Measurements from ENCODE around the gene TSPOAP1. TPM values are rescaled to one million over a fixed set of nuclear protein-coding genes. Genes with fewer than 3 reads are reported as not detected.

The TSPOAP1 gene
- total RNA-seq, 2 donors from 2014 or later, result 31.3 to 36.8 TPM

DNA sequence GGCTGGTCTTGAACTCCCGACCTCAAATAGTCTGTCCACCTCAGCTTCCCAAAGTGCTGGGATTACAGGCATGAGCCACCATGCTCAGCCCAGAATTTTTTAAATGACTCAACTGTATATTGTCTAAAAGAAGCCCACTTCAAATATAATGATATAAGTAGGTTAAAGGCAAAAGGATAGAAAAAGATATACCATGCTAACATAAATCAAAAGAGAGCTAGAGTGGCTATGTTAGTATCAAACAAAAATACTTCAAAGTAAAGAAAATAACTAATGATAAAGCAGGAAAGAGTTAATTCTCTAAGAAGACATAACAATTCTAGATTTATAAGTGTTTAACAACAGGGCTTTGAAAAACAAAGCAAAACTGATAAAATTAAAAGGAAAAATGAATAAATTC is 34.6 kb downstream of the TSPOAP1 start:
- no peaks in the 10 kb centered on the region for H3K9me3 ChIP-seq (ENCODE audit: control insufficient read depth, low read length)
- H3K27me3 ChIP-seq (ENCODE audit: control insufficient read depth, insufficient read depth, low read length, poor library complexity, severe bottlenecking), result no peaks in the 10 kb centered on the region
- Mint-ChIP-seq H3K4me1 (no peaks in the 10 kb centered on the region), H3K9me3 (no peaks in the 10 kb centered on the region), H3K4me3 (no peak overlapping the region), H3K27ac (no peak overlapping the region), H3K36me3 (ENCODE audit: low read depth) (no peaks in the 10 kb centered on the region), H3K27me3 (ENCODE audit: insufficient read depth) (peaks cover 9% of the 10 kb centered on the region)
- H3K9ac ChIP-seq (ENCODE audit: extremely low read depth, low read length, poor library complexity, severe bottlenecking), result no peak overlapping the region
- no peak overlapping the region for H3K27ac ChIP-seq (ENCODE audit: low read depth, low read length)
- WGBS, 2 experiments (ENCODE audit: insufficient coverage in 1 of 2, insufficient read length in 1 of 2), result 92 to 100% methylated on average over 1 of the region's 1 CpG
- H3K4me3 ChIP-seq (ENCODE audit: low read length), result no peak overlapping the region
- TF ChIP-seq, protein P1, sequence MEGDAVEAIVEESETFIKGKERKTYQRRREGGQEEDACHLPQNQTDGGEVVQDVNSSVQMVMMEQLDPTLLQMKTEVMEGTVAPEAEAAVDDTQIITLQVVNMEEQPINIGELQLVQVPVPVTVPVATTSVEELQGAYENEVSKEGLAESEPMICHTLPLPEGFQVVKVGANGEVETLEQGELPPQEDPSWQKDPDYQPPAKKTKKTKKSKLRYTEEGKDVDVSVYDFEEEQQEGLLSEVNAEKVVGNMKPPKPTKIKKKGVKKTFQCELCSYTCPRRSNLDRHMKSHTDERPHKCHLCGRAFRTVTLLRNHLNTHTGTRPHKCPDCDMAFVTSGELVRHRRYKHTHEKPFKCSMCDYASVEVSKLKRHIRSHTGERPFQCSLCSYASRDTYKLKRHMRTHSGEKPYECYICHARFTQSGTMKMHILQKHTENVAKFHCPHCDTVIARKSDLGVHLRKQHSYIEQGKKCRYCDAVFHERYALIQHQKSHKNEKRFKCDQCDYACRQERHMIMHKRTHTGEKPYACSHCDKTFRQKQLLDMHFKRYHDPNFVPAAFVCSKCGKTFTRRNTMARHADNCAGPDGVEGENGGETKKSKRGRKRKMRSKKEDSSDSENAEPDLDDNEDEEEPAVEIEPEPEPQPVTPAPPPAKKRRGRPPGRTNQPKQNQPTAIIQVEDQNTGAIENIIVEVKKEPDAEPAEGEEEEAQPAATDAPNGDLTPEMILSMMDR (conservative IDR thresholded peaks at IDR 0.05), result no peak
- H3K4me1 ChIP-seq (ENCODE audit: control insufficient read depth, insufficient read depth, low read length), result no peaks in the 10 kb centered on the region
- no peaks in the 10 kb centered on the region for H3K36me3 ChIP-seq (ENCODE audit: control insufficient read depth, insufficient read depth, low read length)
- peak; percentile 20 for DNase-seq

DNA sequence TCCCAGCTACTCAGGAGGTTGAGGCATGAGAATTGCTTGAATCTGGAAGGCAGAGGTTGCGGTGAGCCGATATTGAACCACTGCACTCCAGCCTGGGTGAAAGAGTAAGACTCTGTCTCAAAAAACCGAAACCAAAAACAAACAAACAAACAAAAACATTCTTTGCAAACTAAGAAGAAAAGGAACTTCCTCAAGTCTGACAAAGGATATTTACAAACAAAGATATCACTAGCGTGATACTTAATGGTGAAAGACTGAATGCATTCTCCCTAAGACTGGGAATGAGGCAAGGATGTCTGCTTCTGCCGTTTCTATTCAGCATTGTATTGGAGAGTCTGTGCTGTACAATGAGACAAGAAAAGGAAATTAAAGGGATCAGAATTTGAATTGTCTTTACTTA is 37.3 kb downstream of the TSPOAP1 start:
- H3K4me3 Mint-ChIP-seq, result no peak overlapping the region
- H3K9me3 Mint-ChIP-seq, result no peaks in the 10 kb centered on the region
- no peaks in the 10 kb centered on the region for H3K4me1 Mint-ChIP-seq
- peak; percentile 24 for DNase-seq
- H3K27me3 ChIP-seq (ENCODE audit: control insufficient read depth, insufficient read depth, low read length, poor library complexity, severe bottlenecking), result no peaks in the 10 kb centered on the region
- no peak overlapping the region for H3K4me3 ChIP-seq (ENCODE audit: low read length)
- H3K4me1 ChIP-seq (ENCODE audit: control insufficient read depth, insufficient read depth, low read length), result no peaks in the 10 kb centered on the region
- peaks cover 9% of the 10 kb centered on the region for H3K27me3 Mint-ChIP-seq (ENCODE audit: insufficient read depth)
- H3K36me3 ChIP-seq (ENCODE audit: control insufficient read depth, insufficient read depth, low read length), result no peaks in the 10 kb centered on the region
- H3K9me3 ChIP-seq (ENCODE audit: control insufficient read depth, low read length), result no peaks in the 10 kb centered on the region
- TF ChIP-seq, protein P1 (conservative IDR thresholded peaks at IDR 0.05), result no peak
- H3K27ac ChIP-seq (ENCODE audit: low read depth, low read length), result no peak overlapping the region
- WGBS, 2 experiments (ENCODE audit: insufficient coverage in 1 of 2, insufficient read length in 1 of 2), result 86 to 92% methylated on average over 4 to 5 of the region's 5 CpGs
- no peak overlapping the region for H3K9ac ChIP-seq (ENCODE audit: extremely low read depth, low read length, poor library complexity, severe bottlenecking)
- no peaks in the 10 kb centered on the region for H3K36me3 Mint-ChIP-seq (ENCODE audit: low read depth)
- no peak overlapping the region for H3K27ac Mint-ChIP-seq

DNA sequence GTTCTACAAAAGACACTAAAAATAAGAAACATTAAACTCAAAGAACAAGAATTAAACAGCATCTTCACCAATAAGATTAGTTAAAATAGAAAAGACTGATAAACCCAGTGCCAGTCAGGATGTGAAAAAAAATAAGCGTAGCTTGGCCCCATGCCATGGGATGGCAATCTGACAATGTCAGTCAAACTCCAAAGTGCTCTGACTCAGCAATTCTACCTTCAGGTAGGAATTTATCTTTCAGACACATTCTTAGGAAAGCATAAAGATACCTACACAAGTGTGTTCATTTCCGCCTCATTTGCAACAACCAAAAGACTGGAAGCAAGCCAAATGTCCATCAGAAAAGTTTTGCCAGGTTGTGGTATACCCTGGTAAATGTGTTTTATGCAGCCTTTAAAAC is 38.7 kb downstream of the TSPOAP1 start:
- Mint-ChIP-seq H3K36me3 (ENCODE audit: low read depth) (no peaks in the 10 kb centered on the region), H3K27ac (peak overlapping the region; percentile 56), H3K27me3 (ENCODE audit: insufficient read depth) (peaks cover 9% of the 10 kb centered on the region), H3K9me3 (no peaks in the 10 kb centered on the region), H3K4me3 (no peak overlapping the region), H3K4me1 (peaks cover 5% of the 10 kb centered on the region)
- H3K27me3 ChIP-seq (ENCODE audit: control insufficient read depth, insufficient read depth, low read length, poor library complexity, severe bottlenecking), result no peaks in the 10 kb centered on the region
- 92 to 93% methylated on average over 2 of the region's 2 CpGs for WGBS, 2 experiments (ENCODE audit: insufficient coverage in 1 of 2, insufficient read length in 1 of 2)
- no peak for DNase-seq
- H3K27ac ChIP-seq (ENCODE audit: low read depth, low read length), result no peak overlapping the region
- TF ChIP-seq, protein P1 (conservative IDR thresholded peaks at IDR 0.05), result no peak
- H3K9me3 ChIP-seq (ENCODE audit: control insufficient read depth, low read length), result no peaks in the 10 kb centered on the region
- H3K4me1 ChIP-seq (ENCODE audit: control insufficient read depth, insufficient read depth, low read length), result no peaks in the 10 kb centered on the region
- no peak overlapping the region for H3K4me3 ChIP-seq (ENCODE audit: low read length)
- no peaks in the 10 kb centered on the region for H3K36me3 ChIP-seq (ENCODE audit: control insufficient read depth, insufficient read depth, low read length)
- H3K9ac ChIP-seq (ENCODE audit: extremely low read depth, low read length, poor library complexity, severe bottlenecking), result no peak overlapping the region
